ENCODE results near the gene TMEM200C.

The TMEM200C gene

GRCh38 chr18:5851998-5852397, 43.3 kb downstream of the TMEM200C start:
- H3K4me3 ChIP-seq: no peak overlapping the region
- H3K27ac ChIP-seq: no peak overlapping the region
- no peaks in the 10 kb centered on the region for H3K4me1 ChIP-seq
- H4K20me1 ChIP-seq: no peaks in the 10 kb centered on the region
- no peaks in the 10 kb centered on the region for H3K9me3 ChIP-seq (replicated peaks in 1 of 11)
- no peaks in the 10 kb centered on the region for H3K27me3 ChIP-seq
- H3K9ac ChIP-seq: no peak overlapping the region
- no peak overlapping the region for H3K4me2 ChIP-seq
- TF ChIP-seq Cebpa-rat (IDR thresholded peaks at IDR 0.05): no peak
- no peaks in the 10 kb centered on the region for H3K36me3 ChIP-seq

GRCh38 chr18:5842653-5843052, 52.7 kb downstream of the TMEM200C start:
- no peaks in the 10 kb centered on the region for H3K27me3 ChIP-seq
- no peak for TF ChIP-seq Cebpa-rat (IDR thresholded peaks at IDR 0.05)
- no peaks in the 10 kb centered on the region for H4K20me1 ChIP-seq
- H3K27ac ChIP-seq: no peak overlapping the region
- H3K4me2 ChIP-seq: 0 out of 22 replicates have a peak overlapping the region, but pooled peaks of 1 of the 11 experiments have one; percentile 8
- H3K4me1 ChIP-seq: peaks cover 0 to 29% (median 0%) of the 10 kb centered on the region in 10 experiments; a peak in 6 of 20 replicates
- H3K36me3 ChIP-seq: no peaks in the 10 kb centered on the region
- no peak overlapping the region for H3K4me3 ChIP-seq
- H3K9ac ChIP-seq: no peak overlapping the region
- peaks cover 0 to 7% (median 0%) of the 10 kb centered on the region in 11 experiments; a peak in 2 of 22 replicates for H3K9me3 ChIP-seq (replicated peaks in 1 of 11)

GRCh38 chr18:5841518-5841917, 53.8 kb downstream of the TMEM200C start:
- Histone ChIP-seq H3K27me3 (no peaks in the 10 kb centered on the region), H3K4me2 (no peak overlapping the region), H3K4me3 (no peak overlapping the region), H3K9me3 (replicated peaks in 1 of 11) (peaks cover 0 to 7% (median 0%) of the 10 kb centered on the region in 11 experiments; a peak in 2 of 22 replicates), H3K9ac (no peak overlapping the region), H3K27ac (no peak overlapping the region), H3K4me1 (peaks cover 0 to 29% (median 0%) of the 10 kb centered on the region in 10 experiments; a peak in 6 of 20 replicates), H4K20me1 (no peaks in the 10 kb centered on the region), H3K36me3 (no peaks in the 10 kb centered on the region)
- TF ChIP-seq Cebpa-rat (IDR thresholded peaks at IDR 0.05): no peak

- H3K4me3 ChIP-seq: no peak overlapping the region
- no peak overlapping the region for H3K9ac ChIP-seq
- H4K20me1 ChIP-seq: no peaks in the 10 kb centered on the region
- H3K27me3 ChIP-seq: no peaks in the 10 kb centered on the region
- peaks cover 0 to 29% (median 0%) of the 10 kb centered on the region in 10 experiments; a peak in 6 of 20 replicates for H3K4me1 ChIP-seq
- no peak overlapping the region for H3K27ac ChIP-seq
- no peak for TF ChIP-seq Cebpa-rat (IDR thresholded peaks at IDR 0.05)
- peaks cover 0 to under 1% (median 0%) of the 10 kb centered on the region in 11 experiments; a peak in 1 of 22 replicates for H3K9me3 ChIP-seq (replicated peaks in 1 of 11)
- H3K36me3 ChIP-seq: no peaks in the 10 kb centered on the region
- no peak overlapping the region for H3K4me2 ChIP-seq
Observed at GRCh38 chr18:5840547-5840946, 54.8 kb downstream of the TMEM200C start.

- Histone ChIP-seq H3K27ac (no peak overlapping the region), H3K36me3 (no peaks in the 10 kb centered on the region), H3K4me3 (no peak overlapping the region), H3K9ac (no peak overlapping the region), H3K4me1 (peaks cover 0 to 29% (median 0%) of the 10 kb centered on the region in 10 experiments; a peak in 6 of 20 replicates), H3K9me3 (replicated peaks in 1 of 11) (no peaks in the 10 kb centered on the region), H3K4me2 (no peak overlapping the region), H4K20me1 (no peaks in the 10 kb centered on the region), H3K27me3 (no peaks in the 10 kb centered on the region)
- TF ChIP-seq Cebpa-rat (IDR thresholded peaks at IDR 0.05): no peak
Observed at GRCh38 chr18:5840025-5840424, 55.3 kb downstream of the TMEM200C start.

- peaks cover 0 to 23% (median 0%) of the 10 kb centered on the region in 10 experiments; a peak in 6 of 20 replicates for H3K4me1 ChIP-seq
- H3K27ac ChIP-seq: no peak overlapping the region
- no peak overlapping the region for H3K4me3 ChIP-seq
- H3K27me3 ChIP-seq: no peaks in the 10 kb centered on the region
- no peaks in the 10 kb centered on the region for H4K20me1 ChIP-seq
- no peaks in the 10 kb centered on the region for H3K36me3 ChIP-seq
- H3K9ac ChIP-seq: no peak overlapping the region
- no peak for TF ChIP-seq Cebpa-rat (IDR thresholded peaks at IDR 0.05)
- H3K4me2 ChIP-seq: no peak overlapping the region
- H3K9me3 ChIP-seq (replicated peaks in 1 of 11): no peaks in the 10 kb centered on the region
Observed at GRCh38 chr18:5839102-5839501, 56.2 kb downstream of the TMEM200C start.
